GM12878 (cell line): ENCODE measurements around the gene ROR2. TPM values are rescaled to one million over a fixed set of nuclear protein-coding genes. Genes with fewer than 3 reads are reported as not detected.

Experiments
- ATAC-seq: fragments of 200-7000 bp; cut with Tn5 transposase; 3 replicates; pipeline ENCODE4 v1.9.1; 2020; ENCODE audit warnings: mild to moderate bottlenecking, moderate library complexity
- BruUV-seq: library from RNA; stranded (reverse); fragments of 400-500 nt; replicated peaks from 2 replicates; lab custom pipeline; 2021; lab: Mats Ljungman, UMichigan
- CTCF ChIA-PET: fragments of 300-600 bp; sonication (Branson Sonifier 250); formaldehyde crosslinking; extraction: SDS; loops from one replicate; lab custom pipeline; 2021; ENCODE audit warnings: inconsistent platforms; lab: Yijun Ruan, JAX
- POLR2A ChIA-PET: fragments of 350-600 bp; formaldehyde crosslinking; extraction: SDS; loops from one replicate; lab custom pipeline; 2021; ENCODE audit warnings: inconsistent platforms; lab: Charles Lee
- RAD21 ChIA-PET: fragments of 300-600 bp; sonication (Branson Sonifier 250); formaldehyde crosslinking; loops from one replicate; lab custom pipeline; 2023; ENCODE audit warnings: antibody characterized with exemption; ENCODE audit not compliant: unreplicated experiment; lab: Charles Lee
- SMC1A ChIA-PET: fragments of 300-600 bp; sonication (Branson Sonifier 250); formaldehyde crosslinking; loops from one replicate; lab custom pipeline; 2023; ENCODE audit not compliant: unreplicated experiment, uncharacterized antibody; lab: Charles Lee
- DNase-seq: peaks from one replicate; pipeline ENCODE4 v3.0.0-alpha.2; 2011; ENCODE audit warnings: low read depth, low spot score
- FAIRE-seq: peaks from 3 replicates; lab custom pipeline; 2011; peaks lifted over from hg19 to GRCh38; lab: Jason Lieb, UNC
- H2AFZ ChIP-seq: 2 replicates; pipeline ENCODE4 v1.6.0; 2011; ENCODE audit warnings: low read depth, low read length, control low read depth; ENCODE audit not compliant: control insufficient read depth
- H3K27ac ChIP-seq: 2 replicates; pipeline ENCODE4 v1.5.1; 2011; ENCODE audit warnings: control low read depth; ENCODE audit not compliant: control insufficient read depth, insufficient read depth
- H3K27me3 ChIP-seq, 2 experiments: replicated peaks in 1 of 2; 2 replicates each; pipeline versions ENCODE4 v1.6.0 to v1.6.1; 2011; ENCODE audit warnings: low read length in 1 of 2; ENCODE audit not compliant: control insufficient read depth in 2 of 2, insufficient read depth in 2 of 2
- H3K36me3 ChIP-seq, 2 experiments: 2 replicates each; pipeline ENCODE4 v1.5.1; 2011; ENCODE audit warnings: low read length in 1 of 2; ENCODE audit not compliant: control insufficient read depth in 2 of 2, insufficient read depth in 2 of 2
- H3K4me1 ChIP-seq: 2 replicates; pipeline ENCODE4 v1.6.1; 2011; ENCODE audit warnings: mild to moderate bottlenecking, low read length, moderate library complexity, mixed read lengths; ENCODE audit not compliant: control insufficient read depth, insufficient read depth
- H3K4me2 ChIP-seq: 2 replicates; pipeline ENCODE4 v1.6.0; 2011; ENCODE audit warnings: control low read depth; ENCODE audit not compliant: control insufficient read depth, insufficient read depth
- H3K4me3 ChIP-seq: fragments of 200-600 bp; sonication (generic); 2 replicates; pipeline ENCODE4 v1.5.1; 2016
- H3K79me2 ChIP-seq: 2 replicates; pipeline ENCODE4 v1.6.0; 2011; ENCODE audit warnings: low read length; ENCODE audit not compliant: control insufficient read depth, insufficient read depth
- H3K9ac ChIP-seq: 2 replicates; pipeline ENCODE4 v1.8.0; 2011; ENCODE audit warnings: low read length, control low read depth, mixed read lengths; ENCODE audit not compliant: control insufficient read depth, insufficient read depth
- H3K9me3 ChIP-seq: replicated peaks from 3 replicates; pipeline ENCODE4 v1.5.1; 2011; ENCODE audit warnings: mild to moderate bottlenecking, low read length; ENCODE audit not compliant: control insufficient read depth, insufficient read depth
- H4K20me1 ChIP-seq: 2 replicates; pipeline ENCODE4 v1.6.0; 2011; ENCODE audit not compliant: control insufficient read depth, insufficient read depth
- EZH2 ChIP-seq: IDR thresholded peaks from 2 replicates; pipeline ENCODE4 v1.6.1; 2012; ENCODE audit warnings: low read depth, mild to moderate bottlenecking, control low read depth, inconsistent platforms, low read length, borderline replicate concordance; ENCODE audit not compliant: control insufficient read depth
- MEF2B ChIP-seq: fragments of 450-650 bp; IDR thresholded peaks from 2 replicates; pipeline ENCODE4 v1.6.1; 2018; ENCODE audit warnings: mild to moderate bottlenecking, moderate library complexity; ENCODE audit not compliant: partially characterized antibody, poor library complexity, severe bottlenecking
- SREBF2 ChIP-seq: IDR thresholded peaks from 2 replicates; pipeline ENCODE4 v1.6.1; 2012; ENCODE audit warnings: mild to moderate bottlenecking, low read length
- SRF ChIP-seq, 2 experiments: IDR thresholded peaks; 2 replicates each; pipeline ENCODE4 v1.6.1; 2011; ENCODE audit warnings: low read depth in 2 of 2, low read length in 2 of 2, mild to moderate bottlenecking in 1 of 2, moderate library complexity in 1 of 2
- WGBS: methylation state at CpG from one replicate; pipeline ENCODE4 v1.1.6; 2016; ENCODE audit warnings: low lambda C conversion rate; ENCODE audit not compliant: insufficient replicate concordance, insufficient coverage; ENCODE audit errors: missing lambda C conversion rate; 5-methylcytosine and 5-hydroxymethylcytosine counted together
- in situ Hi-C: fragments of 300-500 bp; cut with MboI; formaldehyde crosslinking; loops from 9 replicates; pipeline ENCODE4 v1.14.3; 2018; ENCODE audit warnings: mixed read lengths
- intact Hi-C: fragments of 100-400 bp; cut with micrococcal nuclease; formaldehyde crosslinking; loops from one replicate; pipeline ENCODE4 v1.14.2; 2022; ENCODE audit not compliant: unreplicated experiment
- polyA plus RNA-seq, 11 experiments: library from polyadenylated mRNA; depleted of rRNA in 4 of 11; unstranded in 6 of 11; stranded (reverse) in 5 of 11; fragments of >200 nt; fragmentation: Nextera tagmentation in 4 of 11; fragmentation: Illumina TruSeq in 1 of 11; extraction: Ambion mirVana in 4 of 11; extraction: Trizol in 1 of 11; gene quantifications; 1 replicate in 1 of 11; 2 replicates in 10 of 11; pipeline versions ENCODE4 v1.2.1 to v1.2.3, GENCODE V29; 2011 to 2016; ENCODE audit warnings: inconsistent platforms in 2 of 11, missing spikeins in 2 of 11, low read depth in 1 of 11
- total RNA-seq, 4 experiments: library from RNA; depleted of rRNA in 3 of 4; stranded (reverse); fragments of >200 nt in 3 of 4; fragmentation: Illumina TruSeq in 1 of 4; extraction: Trizol in 1 of 4; gene quantifications; 2 replicates each; pipeline versions ENCODE4 v1.2.1 to v1.2.3, GENCODE V29; 2013 to 2021
- TF ChIP-seq, protein P1 (sequence below): fragments of 450-650 bp; IDR thresholded peaks from 2 replicates; pipeline ENCODE4 v1.6.1; 2017; ENCODE audit warnings: antibody characterized with exemption, mild to moderate bottlenecking, moderate library complexity

Gene ROR2
- total and polyA plus RNA-seq, 10 of the 15 experiments (the other 5 are each of a cell fraction or from before 2014, with no cell fraction given), result 0.03 to 0.05 TPM; not detected in 8

GRCh38 chr9:91937056-91937455 is 13.0 kb downstream of the ROR2 start:
- Histone ChIP-seq H4K20me1 (no peaks in the 10 kb centered on the region), H3K27ac (no peak overlapping the region), H3K4me1 (no peaks in the 10 kb centered on the region), H2AFZ (no peak overlapping the region), H3K4me3 (no peak overlapping the region), H3K27me3 (no peaks in the 10 kb centered on the region), H3K9me3 (no peaks in the 10 kb centered on the region), H3K79me2 (no peaks in the 10 kb centered on the region), H3K36me3 (no peaks in the 10 kb centered on the region), H3K9ac (no peak overlapping the region), H3K4me2 (no peak overlapping the region)
- 24% methylated on average over 9 of the region's 9 CpGs for WGBS
- intact Hi-C loops (no loop called here), in situ Hi-C loops (no loop called here)
- ChIA-PET CTCF (no interaction called here), POLR2A (interaction anchor here (0.6 kb wide), 1 partner anchor 9 kb away, joined by 6 read pairs; no protein-coding TSS in a partner anchor), RAD21 (no interaction called here), SMC1A (interaction anchor here (0.7 kb wide), 1 partner anchor 686 kb away, joined by 4 read pairs; no protein-coding TSS in a partner anchor)
- FAIRE-seq (no peak), ATAC-seq (no peak), DNase-seq (no peak)
- TF ChIP-seq MEF2B, result no peak
- no peak for TF ChIP-seq EZH2
- TF ChIP-seq, protein P1, sequence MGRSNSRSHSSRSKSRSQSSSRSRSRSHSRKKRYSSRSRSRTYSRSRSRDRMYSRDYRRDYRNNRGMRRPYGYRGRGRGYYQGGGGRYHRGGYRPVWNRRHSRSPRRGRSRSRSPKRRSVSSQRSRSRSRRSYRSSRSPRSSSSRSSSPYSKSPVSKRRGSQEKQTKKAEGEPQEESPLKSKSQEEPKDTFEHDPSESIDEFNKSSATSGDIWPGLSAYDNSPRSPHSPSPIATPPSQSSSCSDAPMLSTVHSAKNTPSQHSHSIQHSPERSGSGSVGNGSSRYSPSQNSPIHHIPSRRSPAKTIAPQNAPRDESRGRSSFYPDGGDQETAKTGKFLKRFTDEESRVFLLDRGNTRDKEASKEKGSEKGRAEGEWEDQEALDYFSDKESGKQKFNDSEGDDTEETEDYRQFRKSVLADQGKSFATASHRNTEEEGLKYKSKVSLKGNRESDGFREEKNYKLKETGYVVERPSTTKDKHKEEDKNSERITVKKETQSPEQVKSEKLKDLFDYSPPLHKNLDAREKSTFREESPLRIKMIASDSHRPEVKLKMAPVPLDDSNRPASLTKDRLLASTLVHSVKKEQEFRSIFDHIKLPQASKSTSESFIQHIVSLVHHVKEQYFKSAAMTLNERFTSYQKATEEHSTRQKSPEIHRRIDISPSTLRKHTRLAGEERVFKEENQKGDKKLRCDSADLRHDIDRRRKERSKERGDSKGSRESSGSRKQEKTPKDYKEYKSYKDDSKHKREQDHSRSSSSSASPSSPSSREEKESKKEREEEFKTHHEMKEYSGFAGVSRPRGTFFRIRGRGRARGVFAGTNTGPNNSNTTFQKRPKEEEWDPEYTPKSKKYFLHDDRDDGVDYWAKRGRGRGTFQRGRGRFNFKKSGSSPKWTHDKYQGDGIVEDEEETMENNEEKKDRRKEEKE, result no peak
- TF ChIP-seq SRF (IDR thresholded peaks at IDR 0.05; ENCODE audit: low read depth in 2 of 2, low read length in 2 of 2), result no peak
- TF ChIP-seq SREBF2, result no peak
- no TSS peak for BruUV-seq
